Lung (tissue), 12 donors: ENCODE results near the gene USP9X. TPM values are rescaled to one million over a fixed set of nuclear protein-coding genes. Genes with fewer than 3 reads are reported as not detected.

Experiments
- ATAC-seq: fragments of 200-7000 bp; cut with Tn5 transposase; one replicate; pipeline ENCODE4 v1.9.1; 2020; ENCODE audit warnings: moderate number of reproducible peaks; ENCODE audit not compliant: insufficient read depth, low FRiP score
- DNase-seq, 3 donors: peaks; one replicate each; pipeline ENCODE4 v3.0.0-alpha.2; 2013 to 2017
- H3K27ac ChIP-seq, 2 donors: one replicate each; pipeline ENCODE4 v1.5.1; 2013; ENCODE audit warnings: mild to moderate bottlenecking in 2 of 2, moderate library complexity in 2 of 2, control low read depth in 1 of 2, inconsistent platforms in 1 of 2, low read depth in 1 of 2, low read length in 1 of 2
- H3K27me3 ChIP-seq, 3 donors: one replicate each; pipeline ENCODE4 v1.5.1; 2013; ENCODE audit warnings: low read length in 2 of 3; ENCODE audit not compliant: control insufficient read depth in 3 of 3, insufficient read depth in 3 of 3
- H3K36me3 ChIP-seq, 4 donors: one replicate each; pipeline ENCODE4 v1.5.1; 2013; ENCODE audit warnings: low read length in 4 of 4, mild to moderate bottlenecking in 1 of 4, moderate library complexity in 1 of 4; ENCODE audit not compliant: control insufficient read depth in 4 of 4, insufficient read depth in 4 of 4
- H3K4me1 ChIP-seq, 5 donors: one replicate each; pipeline ENCODE4 v1.5.1; 2013; ENCODE audit warnings: low read length in 5 of 5, mild to moderate bottlenecking in 2 of 5, moderate library complexity in 1 of 5; ENCODE audit not compliant: control insufficient read depth in 5 of 5, insufficient read depth in 5 of 5
- H3K4me3 ChIP-seq: one replicate; pipeline ENCODE4 v1.5.1; 2013; ENCODE audit warnings: mild to moderate bottlenecking, control low read depth, moderate library complexity
- H3K9ac ChIP-seq, 2 donors: one replicate each; pipeline ENCODE4 v1.5.1; 2013; ENCODE audit warnings: low read length in 2 of 2, control low read depth in 1 of 2; ENCODE audit not compliant: insufficient read depth in 1 of 2
- H3K9me3 ChIP-seq, 4 donors: one replicate each; pipeline ENCODE4 v1.5.1; 2013; ENCODE audit warnings: low read length in 3 of 4, mild to moderate bottlenecking in 1 of 4, moderate library complexity in 1 of 4; ENCODE audit not compliant: control insufficient read depth in 4 of 4, insufficient read depth in 3 of 4
- WGBS, 2 donors: extraction: QIAGEN DNeasy Blood & Tissue Kit; methylation state at CpG; one replicate each; pipeline ENCODE4 v1.1.7; 2013; 5-methylcytosine and 5-hydroxymethylcytosine counted together
- polyA plus RNA-seq, 2 donors: library from polyadenylated mRNA; stranded (reverse); fragments of 200-250 nt; gene quantifications; one replicate each; pipeline ENCODE4 v1.2.1, GENCODE V29; 2013
- total RNA-seq, 2 donors: library from RNA; depleted of rRNA in 1 of 2; stranded (reverse); fragments of >200 nt in 1 of 2; gene quantifications; one replicate each; pipeline ENCODE4 v1.2.1, GENCODE V29; 2014 to 2021
- TF ChIP-seq, protein P1 (sequence below): IDR thresholded peaks from 2 replicates; pipeline ENCODE4 v1.5.1; 2012; ENCODE audit warnings: mild to moderate bottlenecking; ENCODE audit errors: control extremely low read depth, extremely low read depth
- donor health status: control.
- donor health status: control.
- donor health status: Bipolar disorder and iron deficiency.
- donor health status: healthy.
- donor health status: DM: yes; HTN: yes; CAD: no.

The USP9X gene
- total and polyA plus RNA-seq, 4 donors = 8.5 to 187 (median 43.0) TPM

DNA sequence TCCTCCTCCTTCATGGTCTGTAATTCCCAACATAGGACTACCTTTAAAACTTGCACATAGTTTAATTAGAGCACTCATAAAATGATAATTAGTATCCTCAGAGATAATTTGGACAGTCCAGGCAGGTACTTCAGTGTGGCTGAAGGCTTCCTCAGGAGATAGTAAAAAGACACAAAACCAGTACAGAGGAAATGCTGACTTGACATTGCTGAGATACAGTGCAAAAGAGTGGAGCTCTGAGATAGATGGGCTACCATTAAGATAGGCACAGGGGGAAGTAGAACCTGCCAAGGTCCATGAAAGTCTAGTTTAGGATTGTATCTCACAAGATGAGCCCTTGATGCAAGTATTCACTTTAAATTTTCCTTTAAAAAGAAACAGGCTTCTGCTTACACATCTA lies 91.0 kb downstream of the USP9X start:
- Histone ChIP-seq H3K9ac (no peak overlapping the region), H3K36me3 (peaks cover 0 to 10% (median 6%) of the 10 kb centered on the region in 4 donors), H3K4me3 (no peak overlapping the region), H3K9me3 (no peaks in the 10 kb centered on the region), H3K27me3 (peaks cover 0 to 6% (median 4%) of the 10 kb centered on the region in 3 donors), H3K27ac (no peak overlapping the region), H3K4me1 (no peaks in the 10 kb centered on the region)
- ATAC-seq = no peak
- TF ChIP-seq, protein P1, sequence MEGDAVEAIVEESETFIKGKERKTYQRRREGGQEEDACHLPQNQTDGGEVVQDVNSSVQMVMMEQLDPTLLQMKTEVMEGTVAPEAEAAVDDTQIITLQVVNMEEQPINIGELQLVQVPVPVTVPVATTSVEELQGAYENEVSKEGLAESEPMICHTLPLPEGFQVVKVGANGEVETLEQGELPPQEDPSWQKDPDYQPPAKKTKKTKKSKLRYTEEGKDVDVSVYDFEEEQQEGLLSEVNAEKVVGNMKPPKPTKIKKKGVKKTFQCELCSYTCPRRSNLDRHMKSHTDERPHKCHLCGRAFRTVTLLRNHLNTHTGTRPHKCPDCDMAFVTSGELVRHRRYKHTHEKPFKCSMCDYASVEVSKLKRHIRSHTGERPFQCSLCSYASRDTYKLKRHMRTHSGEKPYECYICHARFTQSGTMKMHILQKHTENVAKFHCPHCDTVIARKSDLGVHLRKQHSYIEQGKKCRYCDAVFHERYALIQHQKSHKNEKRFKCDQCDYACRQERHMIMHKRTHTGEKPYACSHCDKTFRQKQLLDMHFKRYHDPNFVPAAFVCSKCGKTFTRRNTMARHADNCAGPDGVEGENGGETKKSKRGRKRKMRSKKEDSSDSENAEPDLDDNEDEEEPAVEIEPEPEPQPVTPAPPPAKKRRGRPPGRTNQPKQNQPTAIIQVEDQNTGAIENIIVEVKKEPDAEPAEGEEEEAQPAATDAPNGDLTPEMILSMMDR = no peak
- DNase-seq = no peak

DNA sequence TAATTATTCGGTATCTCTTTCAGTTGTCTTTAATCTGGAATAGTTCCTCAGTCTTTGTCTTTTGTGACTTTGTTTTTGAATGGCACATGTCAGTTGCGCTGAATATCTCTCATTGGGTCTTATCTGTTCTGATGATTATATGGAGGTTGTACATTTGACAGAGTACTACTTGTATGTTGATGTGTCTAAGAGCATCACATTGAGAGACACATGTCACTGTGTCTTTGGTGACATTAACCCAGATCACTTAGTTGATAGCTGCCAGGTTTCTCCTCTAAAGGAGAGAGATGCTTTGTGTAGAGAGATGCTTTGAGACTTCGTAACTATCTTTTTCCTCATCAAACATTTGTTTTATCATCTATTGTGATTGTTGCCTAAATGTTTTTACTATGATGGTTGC lies 92.1 kb downstream of the USP9X start:
- TF ChIP-seq, protein P1 = no peak
- Histone ChIP-seq H3K27me3 (peaks cover 0 to 10% (median 4%) of the 10 kb centered on the region in 3 donors), H3K4me1 (no peaks in the 10 kb centered on the region), H3K27ac (no peak overlapping the region), H3K9ac (no peak overlapping the region), H3K36me3 (peaks cover 2 to 10% (median 6%) of the 10 kb centered on the region in 4 donors), H3K4me3 (no peak overlapping the region), H3K9me3 (no peaks in the 10 kb centered on the region)
- DNase-seq (no peak), ATAC-seq (no peak)
- WGBS, 2 donors = 92 to 97% methylated on average over 3 of the region's 3 CpGs

DNA sequence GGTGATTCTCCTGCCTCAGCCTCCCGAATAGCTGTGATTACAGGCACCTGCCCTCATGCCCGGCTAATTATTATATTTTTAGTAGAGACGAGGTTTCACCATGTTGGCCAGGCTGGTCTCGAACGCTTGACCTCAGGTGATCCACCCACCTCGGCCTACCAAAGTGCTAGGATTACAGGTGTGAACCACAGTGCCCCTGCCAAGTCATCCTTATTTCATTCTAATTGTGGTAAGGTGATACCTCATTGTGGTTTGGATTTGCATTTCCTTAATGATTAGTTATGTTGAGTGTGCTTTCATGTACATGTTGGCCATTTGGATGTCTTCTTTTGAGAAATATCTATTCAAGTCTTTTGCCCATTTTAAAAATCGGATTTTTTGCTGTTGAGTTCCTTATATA lies 93.0 kb downstream of the USP9X start:
- TF ChIP-seq, protein P1 = no peak
- Histone ChIP-seq H3K9me3 (no peaks in the 10 kb centered on the region), H3K9ac (no peak overlapping the region), H3K4me1 (no peaks in the 10 kb centered on the region), H3K4me3 (no peak overlapping the region), H3K27ac (no peak overlapping the region), H3K36me3 (peaks cover 0 to 6% (median 2%) of the 10 kb centered on the region in 4 donors), H3K27me3 (peaks cover 0 to 12% (median 4%) of the 10 kb centered on the region in 3 donors)
- DNase-seq (no peak), ATAC-seq (no peak)
- 90 to 93% methylated on average over 7 of the region's 7 CpGs for whole genome bisulfite sequencing, 2 donors
